Measurements from ENCODE around the gene FAF2. TPM values are rescaled to one million over a fixed set of nuclear protein-coding genes. Genes with fewer than 3 reads are reported as not detected.
A peak's percentile ranks its signal among the peaks of the same experiment; 100 is the strongest.

FAF2 gene
- total and polyA plus RNA-seq, 4 donors: 38.0 to 50.9 (median 41.9) TPM

- peaks cover 14% of the 10 kb centered on the region for H3K4me1 ChIP-seq (ENCODE audit: control insufficient read depth, insufficient read depth, low read length)
- H3K27ac ChIP-seq (ENCODE audit: low read depth, low read length): no peak overlapping the region
- no peaks in the 10 kb centered on the region for H3K9me3 ChIP-seq (ENCODE audit: control insufficient read depth, insufficient read depth, low read length)
- H3K36me3 ChIP-seq (ENCODE audit: control insufficient read depth, insufficient read depth, low read length): peaks cover 69% of the 10 kb centered on the region
- no peak for DNase-seq (ENCODE audit: low read depth in 4 of 6, low spot score in 6 of 6)
- 68% methylated on average over 3 of the region's 4 CpGs for WGBS (ENCODE audit: insufficient coverage)
- H3K27me3 ChIP-seq (ENCODE audit: control insufficient read depth, insufficient read depth, low read length): no peaks in the 10 kb centered on the region
- H3K4me3 ChIP-seq (ENCODE audit: low read depth, low read length): no peak overlapping the region
Measured at GRCh38 chr5:176409765-176410164, 38.4 kb upstream of the FAF2 start.

GRCh38 chr5:176410486-176411180 is 37.6 kb upstream of the FAF2 start:
- 86% methylated on average over 1 of the region's 5 CpGs for WGBS (ENCODE audit: insufficient coverage)
- Histone ChIP-seq H3K9me3 (ENCODE audit: control insufficient read depth, insufficient read depth, low read length) (no peaks in the 10 kb centered on the region), H3K27me3 (ENCODE audit: control insufficient read depth, insufficient read depth, low read length) (no peaks in the 10 kb centered on the region), H3K27ac (ENCODE audit: low read depth, low read length) (no peak overlapping the region), H3K4me1 (ENCODE audit: control insufficient read depth, insufficient read depth, low read length) (peaks cover 21% of the 10 kb centered on the region), H3K4me3 (ENCODE audit: low read depth, low read length) (no peak overlapping the region), H3K36me3 (ENCODE audit: control insufficient read depth, insufficient read depth, low read length) (peaks cover 64% of the 10 kb centered on the region)
- no peak for DNase-seq (ENCODE audit: low read depth in 4 of 6, low spot score in 6 of 6)

- WGBS (ENCODE audit: insufficient coverage): 87% methylated on average over 8 of the region's 10 CpGs
- H3K4me3 ChIP-seq (ENCODE audit: low read depth, low read length): no peak overlapping the region
- no peak overlapping the region for H3K27ac ChIP-seq (ENCODE audit: low read depth, low read length)
- no peaks in the 10 kb centered on the region for H3K27me3 ChIP-seq (ENCODE audit: control insufficient read depth, insufficient read depth, low read length)
- H3K36me3 ChIP-seq (ENCODE audit: control insufficient read depth, insufficient read depth, low read length): peaks cover 44% of the 10 kb centered on the region
- peaks cover 31% of the 10 kb centered on the region for H3K4me1 ChIP-seq (ENCODE audit: control insufficient read depth, insufficient read depth, low read length)
- no peaks in the 10 kb centered on the region for H3K9me3 ChIP-seq (ENCODE audit: control insufficient read depth, insufficient read depth, low read length)
- DNase-seq (ENCODE audit: low read depth in 4 of 6, low spot score in 6 of 6): no peak
Measured at GRCh38 chr5:176412517-176413254, 35.5 kb upstream of the FAF2 start.

- Histone ChIP-seq H3K4me1 (ENCODE audit: control insufficient read depth, insufficient read depth, low read length) (peaks cover 31% of the 10 kb centered on the region), H3K4me3 (ENCODE audit: low read depth, low read length) (no peak overlapping the region), H3K36me3 (ENCODE audit: control insufficient read depth, insufficient read depth, low read length) (peaks cover 39% of the 10 kb centered on the region), H3K9me3 (ENCODE audit: control insufficient read depth, insufficient read depth, low read length) (no peaks in the 10 kb centered on the region), H3K27me3 (ENCODE audit: control insufficient read depth, insufficient read depth, low read length) (no peaks in the 10 kb centered on the region), H3K27ac (ENCODE audit: low read depth, low read length) (peak overlapping the region; percentile 2)
- 90% methylated on average over 2 of the region's 2 CpGs for WGBS (ENCODE audit: insufficient coverage)
- DNase-seq (ENCODE audit: low read depth in 4 of 6, low spot score in 6 of 6): peak in 1 of 6 donors; percentile 36
Measured at GRCh38 chr5:176413255-176413565, 35.0 kb upstream of the FAF2 start.

GRCh38 chr5:176413709-176414191 is 34.4 kb upstream of the FAF2 start:
- DNase-seq (ENCODE audit: low read depth in 4 of 6, low spot score in 6 of 6): no peak
- WGBS (ENCODE audit: insufficient coverage): 68% methylated on average over 6 of the region's 7 CpGs
- H3K27ac ChIP-seq (ENCODE audit: low read depth, low read length): peak overlapping the region; percentile 2
- H3K4me3 ChIP-seq (ENCODE audit: low read depth, low read length): no peak overlapping the region
- no peaks in the 10 kb centered on the region for H3K9me3 ChIP-seq (ENCODE audit: control insufficient read depth, insufficient read depth, low read length)
- H3K27me3 ChIP-seq (ENCODE audit: control insufficient read depth, insufficient read depth, low read length): no peaks in the 10 kb centered on the region
- peaks cover 34% of the 10 kb centered on the region for H3K36me3 ChIP-seq (ENCODE audit: control insufficient read depth, insufficient read depth, low read length)
- H3K4me1 ChIP-seq (ENCODE audit: control insufficient read depth, insufficient read depth, low read length): peaks cover 31% of the 10 kb centered on the region

- Histone ChIP-seq H3K4me3 (ENCODE audit: low read depth, low read length) (peak overlapping the region; percentile 52), H3K4me1 (ENCODE audit: control insufficient read depth, insufficient read depth, low read length) (peaks cover 31% of the 10 kb centered on the region), H3K36me3 (ENCODE audit: control insufficient read depth, insufficient read depth, low read length) (peaks cover 25% of the 10 kb centered on the region), H3K9me3 (ENCODE audit: control insufficient read depth, insufficient read depth, low read length) (no peaks in the 10 kb centered on the region), H3K27me3 (ENCODE audit: control insufficient read depth, insufficient read depth, low read length) (no peaks in the 10 kb centered on the region), H3K27ac (ENCODE audit: low read depth, low read length) (no peak overlapping the region)
- DNase-seq (ENCODE audit: low read depth in 4 of 6, low spot score in 6 of 6): no peak
- 100% methylated on average over 1 of the region's 3 CpGs for WGBS (ENCODE audit: insufficient coverage)
Measured at GRCh38 chr5:176414704-176415103, 33.5 kb upstream of the FAF2 start.

- H3K4me1 ChIP-seq (ENCODE audit: control insufficient read depth, insufficient read depth, low read length): peaks cover 31% of the 10 kb centered on the region
- no peaks in the 10 kb centered on the region for H3K27me3 ChIP-seq (ENCODE audit: control insufficient read depth, insufficient read depth, low read length)
- peaks cover 19% of the 10 kb centered on the region for H3K36me3 ChIP-seq (ENCODE audit: control insufficient read depth, insufficient read depth, low read length)
- peak in 1 of 6 donors; percentile 36 for DNase-seq (ENCODE audit: low read depth in 4 of 6, low spot score in 6 of 6)
- H3K4me3 ChIP-seq (ENCODE audit: low read depth, low read length): peak overlapping the region; percentile 52
- no peaks in the 10 kb centered on the region for H3K9me3 ChIP-seq (ENCODE audit: control insufficient read depth, insufficient read depth, low read length)
- 66% methylated on average over 5 of the region's 13 CpGs for WGBS (ENCODE audit: insufficient coverage)
- peak overlapping the region; percentile 61 for H3K27ac ChIP-seq (ENCODE audit: low read depth, low read length)
Measured at GRCh38 chr5:176415240-176415951, 32.8 kb upstream of the FAF2 start.

GRCh38 chr5:176415952-176416924 is 31.9 kb upstream of the FAF2 start, which contains the start of gene CLTB:
CLTB (minus strand) TSS chr5:176416539; CDS start chr5:176416363, 176 bp downstream.
- under 1% methylated on average over 106 of the region's 107 CpGs for WGBS (ENCODE audit: insufficient coverage)
- Histone ChIP-seq H3K36me3 (ENCODE audit: control insufficient read depth, insufficient read depth, low read length) (peaks cover 11% of the 10 kb centered on the region), H3K4me3 (ENCODE audit: low read depth, low read length) (peak within 1 kb of the TSS; percentile 52), H3K9me3 (ENCODE audit: control insufficient read depth, insufficient read depth, low read length) (no peaks in the 10 kb centered on the region), H3K27ac (ENCODE audit: low read depth, low read length) (peak within 1 kb of the TSS; percentile 61), H3K4me1 (ENCODE audit: control insufficient read depth, insufficient read depth, low read length) (peaks cover 31% of the 10 kb centered on the region), H3K27me3 (ENCODE audit: control insufficient read depth, insufficient read depth, low read length) (peaks cover 4% of the 10 kb centered on the region)
- DNase-seq (ENCODE audit: low read depth in 4 of 6, low spot score in 6 of 6): peak; percentile 67 to 96 (median 80)

- 78% methylated on average over 10 of the region's 11 CpGs for WGBS (ENCODE audit: insufficient coverage)
- peak in 1 of 6 donors; percentile 33 for DNase-seq (ENCODE audit: low read depth in 4 of 6, low spot score in 6 of 6)
- peaks cover 31% of the 10 kb centered on the region for H3K4me1 ChIP-seq (ENCODE audit: control insufficient read depth, insufficient read depth, low read length)
- H3K27me3 ChIP-seq (ENCODE audit: control insufficient read depth, insufficient read depth, low read length): peaks cover 4% of the 10 kb centered on the region
- H3K9me3 ChIP-seq (ENCODE audit: control insufficient read depth, insufficient read depth, low read length): no peaks in the 10 kb centered on the region
- H3K36me3 ChIP-seq (ENCODE audit: control insufficient read depth, insufficient read depth, low read length): peaks cover 9% of the 10 kb centered on the region
- peak overlapping the region; percentile 37 for H3K4me3 ChIP-seq (ENCODE audit: low read depth, low read length)
- no peak overlapping the region for H3K27ac ChIP-seq (ENCODE audit: low read depth, low read length)
Measured at GRCh38 chr5:176416965-176417364, 31.2 kb upstream of the FAF2 start.

Measured in spinal cord (tissue), 10 donors.